ENCODE measurements around the gene SUCLG1.
"Not testable (repeated sequence)": the region's sequence is repeated elsewhere in the genome, so short reads cannot be mapped to it uniquely, and the experiment has no call there.

The SUCLG1 gene

GRCh38 chr2:84459018-84459943 is at the start of gene SUCLG1:
Gene SUCLG1, minus strand, starts transcription at chr2:84459280. Its CDS starts 11 bp downstream, at chr2:84459269.
- DNase-seq: peak; percentile 86

- DNase-seq: no peak
Measured at GRCh38 chr2:84498150-84498799, 39.2 kb upstream of the SUCLG1 start.

DNA sequence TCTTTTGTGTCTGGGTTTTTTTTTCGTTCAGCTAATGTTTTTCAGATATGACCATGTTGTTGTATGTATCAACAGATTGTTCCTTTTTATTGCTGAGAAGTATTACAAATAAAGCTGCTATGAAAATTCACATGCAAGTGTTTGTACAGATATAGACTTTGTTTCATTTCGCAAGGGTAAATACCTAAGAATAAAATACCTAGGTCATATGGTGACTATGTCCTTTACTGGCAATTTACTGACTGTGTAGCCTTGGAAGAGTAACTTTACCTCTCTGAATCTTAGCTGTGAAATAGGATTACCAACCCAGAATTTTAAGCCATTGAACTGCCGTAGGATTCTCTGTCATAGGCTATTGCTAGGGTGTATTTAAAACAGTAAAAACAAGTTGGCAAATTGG is 38.2 kb upstream of the SUCLG1 start:
- DNase-seq: no peak

- no peak for DNase-seq
Measured at GRCh38 chr2:84496386-84496785, 37.3 kb upstream of the SUCLG1 start.

DNA sequence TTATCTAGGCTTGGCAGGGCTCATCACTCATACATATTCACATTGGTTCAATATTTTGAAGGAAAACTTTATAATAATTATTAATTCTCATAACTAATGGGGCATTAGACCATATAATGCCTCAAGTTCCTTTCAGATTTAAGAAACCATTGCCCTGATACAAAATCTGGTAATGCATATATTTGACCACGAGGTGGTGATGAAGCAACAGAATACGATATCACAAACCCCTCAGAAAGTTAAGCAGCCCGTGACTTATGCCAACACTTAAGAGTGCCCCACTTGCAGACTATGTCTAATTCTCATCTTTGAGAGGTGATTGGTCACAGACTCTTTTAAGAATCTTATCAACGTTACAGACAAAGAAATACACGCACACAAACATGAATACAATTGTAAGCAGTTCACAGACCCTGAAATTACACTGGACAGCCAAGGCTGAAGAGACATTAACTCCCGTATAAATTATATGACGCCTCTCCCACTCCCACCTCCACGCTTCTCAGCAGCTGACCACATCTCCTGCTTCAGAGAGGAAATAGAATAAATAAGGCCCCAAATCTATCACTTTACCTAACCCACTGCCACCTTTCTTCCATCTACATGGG is 36.6 kb upstream of the SUCLG1 start:
- DNase-seq: peak; percentile 62

DNA sequence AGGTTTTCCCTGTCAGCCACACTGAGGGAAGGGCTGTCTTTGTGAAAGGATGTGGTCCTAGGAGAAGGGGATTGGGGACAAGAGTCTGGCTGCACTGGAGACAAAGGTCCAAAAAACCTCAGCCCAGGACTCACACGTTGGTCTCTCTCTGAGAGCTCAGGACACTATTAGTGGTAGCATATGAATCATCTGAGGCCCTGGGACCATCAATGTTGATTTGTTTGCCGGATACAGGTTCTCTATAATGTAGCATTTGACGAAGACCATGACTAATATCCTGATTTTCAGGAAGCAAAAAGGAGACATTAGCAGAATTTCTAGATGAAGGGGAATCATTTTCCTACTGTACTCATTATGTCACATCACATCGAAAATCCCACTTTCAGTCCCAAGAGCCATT is 35.0 kb upstream of the SUCLG1 start:
- DNase-seq: peak; percentile 6

GRCh38 chr2:84493514-84493913 is 34.4 kb upstream of the SUCLG1 start:
- no peak for DNase-seq

- DNase-seq: no peak
Measured at GRCh38 chr2:84492571-84492970, 33.5 kb upstream of the SUCLG1 start.

GRCh38 chr2:84491741-84492140 is 32.7 kb upstream of the SUCLG1 start:
- no peak for DNase-seq

DNA sequence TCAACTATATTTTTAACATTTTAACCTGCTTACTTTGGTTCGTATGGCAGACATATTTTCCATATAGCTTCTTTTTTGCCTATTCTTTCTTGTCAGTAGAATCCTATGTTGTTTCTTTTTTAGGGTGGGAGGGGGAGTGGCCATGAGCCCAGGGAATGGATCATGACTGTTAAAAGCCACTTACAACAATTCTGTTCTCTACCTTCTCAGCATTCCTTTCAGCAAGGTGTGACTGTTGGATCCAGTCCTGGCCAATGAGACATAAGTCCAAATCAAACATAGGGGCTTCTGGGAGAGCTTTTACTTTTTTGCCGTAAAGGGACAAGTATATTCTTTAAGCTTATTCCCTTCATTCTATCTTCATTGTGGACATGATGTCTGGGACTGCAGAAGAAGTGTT is 32.2 kb upstream of the SUCLG1 start:
- DNase-seq: no peak

DNA sequence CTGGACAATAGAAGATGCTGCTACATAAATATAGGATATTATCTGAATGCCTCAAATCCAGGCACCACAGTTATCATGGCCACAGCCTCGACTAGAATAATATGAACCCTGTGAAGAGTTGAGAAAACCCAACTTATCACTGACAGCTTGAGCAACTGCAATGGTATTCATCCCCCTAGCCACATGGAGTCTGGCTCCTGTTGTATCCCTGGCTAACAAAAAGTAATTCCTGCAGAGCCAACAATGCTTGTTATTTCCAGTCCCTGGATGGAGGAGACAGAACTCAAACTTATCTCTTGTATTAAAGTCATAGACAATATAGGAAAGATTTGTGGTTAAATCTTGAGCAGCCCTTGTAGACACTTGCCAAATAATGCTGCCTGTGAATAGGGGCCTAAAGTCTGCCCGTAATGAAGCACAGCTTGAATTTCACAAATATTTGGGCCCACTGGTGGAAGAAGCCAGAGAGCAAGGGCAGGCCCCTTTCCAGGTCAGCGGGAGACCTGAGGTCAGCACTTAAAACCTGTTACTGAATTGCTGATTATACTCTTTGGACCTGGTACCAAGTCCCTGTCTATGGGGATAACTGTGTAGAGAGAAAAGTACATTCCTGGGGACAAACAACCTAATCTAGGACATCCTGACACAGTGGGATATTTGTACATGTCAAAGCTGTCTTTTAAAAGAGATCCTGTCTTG is 28.4 kb upstream of the SUCLG1 start:
- DNase-seq: no peak

GRCh38 chr2:84486441-84487115 is 27.5 kb upstream of the SUCLG1 start:
- DNase-seq: no peak

DNA sequence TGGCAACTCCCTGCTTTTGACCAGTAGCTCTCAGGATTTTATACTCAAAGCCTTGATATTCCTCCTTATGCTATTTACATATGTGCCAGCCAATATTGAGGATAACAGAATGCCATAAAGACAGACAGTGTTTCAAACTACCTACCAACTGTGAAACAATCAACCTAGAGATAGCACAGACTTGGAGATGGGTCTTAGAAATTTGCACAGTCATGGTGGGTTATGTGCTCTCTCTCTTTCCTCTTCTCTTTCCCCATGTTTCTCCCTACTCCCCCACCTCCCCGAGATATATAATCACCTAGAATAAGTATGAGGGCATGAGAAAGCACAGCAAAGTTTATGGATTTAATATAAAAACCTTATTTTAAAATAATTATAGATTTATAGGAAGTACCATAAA is 24.2 kb upstream of the SUCLG1 start:
- no peak for DNase-seq

DNA sequence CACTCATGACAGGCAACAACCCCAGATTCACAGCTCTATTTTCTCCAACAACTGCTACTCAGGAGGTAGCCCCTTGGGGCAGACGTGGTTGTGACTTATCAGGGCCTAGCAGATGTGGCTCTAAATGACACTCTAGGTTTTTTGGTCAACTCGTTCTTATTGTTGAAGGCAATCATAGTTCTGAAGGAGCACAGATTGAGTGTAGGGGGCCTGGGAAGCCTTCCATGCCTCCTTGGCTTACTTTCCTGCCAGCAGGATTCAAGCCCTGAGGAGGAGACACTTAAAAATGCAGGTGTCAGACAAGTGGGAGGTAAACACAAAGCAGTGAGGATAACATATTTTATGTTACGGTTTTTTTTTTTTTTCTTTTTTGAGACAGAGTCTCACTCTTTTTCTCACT is 23.5 kb upstream of the SUCLG1 start:
- no peak for DNase-seq

GRCh38 chr2:84481702-84482101 is 22.6 kb upstream of the SUCLG1 start:
- DNase-seq: no peak

DNA sequence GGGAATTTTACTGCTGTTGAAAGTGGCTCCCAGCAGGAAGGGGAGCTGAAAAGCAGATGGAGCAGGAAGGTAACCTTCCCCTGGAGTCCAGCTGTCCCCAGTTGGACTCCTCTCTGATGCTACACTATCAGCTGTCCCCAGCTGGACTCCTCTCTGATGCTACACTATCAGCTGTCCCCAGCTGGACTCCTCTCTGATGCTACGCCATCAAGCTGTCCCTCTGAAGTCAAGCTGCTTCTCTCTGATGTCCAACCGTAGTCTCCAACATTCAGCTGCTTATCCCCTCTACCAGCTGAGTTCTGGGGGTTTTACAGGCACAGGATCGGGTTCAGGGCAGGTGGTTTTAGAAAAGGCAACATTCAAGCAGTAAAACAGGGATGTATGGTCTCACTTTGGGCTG is 19.8 kb upstream of the SUCLG1 start:
- DNase-seq: no peak

DNA sequence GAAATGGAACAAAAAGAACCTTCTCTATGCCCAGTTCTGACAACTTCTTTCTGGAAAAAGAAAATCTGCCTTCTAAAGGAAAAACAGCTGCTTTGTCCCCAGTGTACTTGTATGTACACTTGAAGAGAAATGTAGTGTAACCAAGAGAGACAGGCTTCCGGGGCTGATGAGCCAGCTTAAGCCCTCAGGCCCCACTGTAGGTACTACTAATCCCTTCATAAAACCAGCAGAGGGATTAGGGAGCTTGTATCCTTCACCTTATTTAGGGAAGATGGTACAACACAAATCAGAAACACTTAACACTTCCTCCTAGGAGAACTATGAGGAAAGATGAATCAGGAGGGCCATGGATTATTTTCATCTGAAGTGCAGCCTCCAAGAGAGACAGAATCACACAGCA is 18.8 kb upstream of the SUCLG1 start:
- no peak for DNase-seq

DNA sequence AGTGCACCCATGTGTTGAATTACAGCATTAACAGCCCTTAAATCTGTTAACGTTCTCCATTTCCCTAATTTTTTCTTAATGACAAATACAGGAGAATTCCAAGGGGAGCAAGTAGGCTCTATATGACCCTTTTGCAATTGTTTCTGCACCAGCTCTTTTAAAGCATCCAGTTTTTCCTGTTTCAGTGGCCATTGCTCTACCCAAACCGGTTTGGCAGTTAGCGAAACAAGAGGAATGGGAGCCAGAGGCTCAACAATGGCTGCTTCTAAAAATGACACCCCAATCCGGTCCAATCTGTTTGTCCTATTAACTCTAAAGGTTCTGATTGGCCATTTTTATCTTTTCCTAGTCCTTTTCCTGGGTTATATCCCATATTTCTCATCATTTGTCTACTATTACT is 15.1 kb upstream of the SUCLG1 start:
- DNase-seq: no peak

DNA sequence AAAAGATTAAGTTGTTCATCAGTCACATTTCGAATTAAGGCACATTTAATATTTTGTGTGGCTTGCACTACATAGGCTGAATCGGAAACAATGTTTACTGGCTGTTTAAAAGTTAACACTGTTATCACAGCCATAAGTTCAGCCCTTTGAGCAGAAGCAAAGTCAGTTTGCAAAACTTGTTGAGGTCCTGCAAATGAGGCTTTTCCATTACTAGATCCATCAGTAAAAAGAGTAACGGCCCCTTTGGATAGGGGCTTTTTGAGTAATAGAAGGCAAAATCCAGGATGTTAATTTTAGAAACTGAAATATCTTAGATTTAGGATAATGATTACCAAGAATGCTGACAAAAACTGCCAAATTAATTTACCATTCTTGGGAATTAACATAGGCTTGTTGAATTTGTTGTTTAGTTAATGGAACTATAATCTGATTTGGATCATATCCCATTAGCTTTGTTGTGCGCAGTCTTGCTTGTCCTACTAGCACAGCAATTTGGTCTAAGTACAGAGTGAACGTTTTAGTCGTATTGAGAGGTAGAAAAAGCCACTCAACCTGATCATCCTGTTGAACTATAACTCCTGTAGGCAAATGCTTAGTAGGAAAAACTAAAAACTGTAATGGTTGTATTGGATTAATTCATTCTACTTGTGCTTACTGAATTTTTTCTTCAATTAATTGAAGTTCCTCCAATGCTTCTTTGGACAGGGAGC is 13.9 kb upstream of the SUCLG1 start:
- DNase-seq: no peak

- DNase-seq: not testable (repeated sequence)
Measured at GRCh38 chr2:84472423-84472822, 13.3 kb upstream of the SUCLG1 start.

DNA sequence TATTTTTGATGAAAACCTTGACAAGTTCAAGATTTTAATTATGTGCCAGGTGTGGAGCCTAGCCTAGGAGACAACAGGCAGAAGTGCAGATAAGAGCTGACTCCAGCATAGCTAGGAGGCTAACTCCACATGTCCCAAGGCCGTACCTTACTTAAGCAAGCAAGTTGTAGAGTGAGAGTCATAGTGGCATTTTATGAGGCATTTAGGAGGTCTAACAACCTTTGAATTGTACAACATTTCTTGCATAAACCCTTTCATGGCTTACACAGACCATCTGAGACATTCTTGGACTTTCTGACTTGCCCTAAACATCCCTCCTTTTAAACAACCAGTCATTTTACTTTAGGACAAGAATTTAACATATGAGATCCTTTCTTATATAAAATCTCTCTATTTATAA is 8.3 kb upstream of the SUCLG1 start:
- no peak for DNase-seq

DNA sequence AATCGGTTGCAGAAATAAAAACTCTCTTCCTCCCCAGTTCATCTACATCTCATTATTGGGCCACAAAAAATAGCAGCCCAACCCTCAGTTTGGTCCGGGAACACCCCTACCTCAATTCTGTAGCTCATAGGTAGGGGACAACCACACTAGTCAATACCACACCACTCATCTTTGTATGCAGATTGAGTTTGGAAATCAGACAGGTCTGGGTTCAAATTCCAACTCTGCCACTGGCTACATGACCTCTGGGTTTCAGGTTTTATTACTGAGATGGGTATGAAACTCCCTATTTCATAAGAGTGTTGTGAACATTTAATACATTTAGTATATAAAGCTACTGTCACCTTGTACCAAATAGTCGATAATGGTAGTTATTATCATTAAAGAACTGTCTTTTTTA is 2.2 kb upstream of the SUCLG1 start:
- no peak for DNase-seq

Measured in activated CD4-positive, alpha-beta T cell treated with anti-CD3 and anti-CD28 coated beads, Interleukin-2, amount 50 U/mL, for 16 hours (primary cell).